HCT116 (cell line): ENCODE results near the gene N4BP2.

Experiments used
- CTCF ChIP-seq, 3 experiments: fragments of 200-600 bp in 1 of 3; sonication (generic) in 1 of 3; IDR thresholded peaks in 2 of 3; conservative IDR thresholded peaks in 1 of 3; 2 replicates each; pipeline ENCODE4 v1.5.1; 2012 to 2017; ENCODE audit warnings: low read depth in 2 of 3, low read length in 2 of 3, antibody characterized with exemption in 1 of 3, borderline replicate concordance in 1 of 3, control low read depth in 1 of 3, mild to moderate bottlenecking in 1 of 3, mixed read lengths in 1 of 3, mixed run types in 1 of 3, moderate library complexity in 1 of 3; ENCODE audit not compliant: insufficient read depth in 1 of 3
- POLR2AphosphoS5 ChIP-seq: IDR thresholded peaks from 2 replicates; pipeline ENCODE4 v1.6.1; 2011; ENCODE audit warnings: mild to moderate bottlenecking, low read depth, low read length, moderate library complexity
- RAD21 ChIP-seq: IDR thresholded peaks from 2 replicates; pipeline ENCODE4 v1.6.1; 2012; ENCODE audit warnings: low read depth, mild to moderate bottlenecking

- TF ChIP-seq RAD21 (no peak), CTCF (IDR thresholded peaks at IDR 0.05 in 2 of 3, conservative IDR thresholded peaks at IDR 0.05 in 1 of 3; ENCODE audit: borderline replicate concordance in 1 of 3, insufficient read depth in 1 of 3, low read depth in 2 of 3, low read length in 2 of 3) (no peak), POLR2AphosphoS5 (no peak)
Observed at GRCh38 chr4:40053161-40053560, 3.5 kb upstream of the N4BP2 start.
